Breast epithelium (tissue), 4 donors: ENCODE results near the gene MSN. TPM values are rescaled to one million over a fixed set of nuclear protein-coding genes. Genes with fewer than 3 reads are reported as not detected.
"Not testable (repeated sequence)": the region's sequence is repeated elsewhere in the genome, so short reads cannot be mapped to it uniquely, and the experiment has no call there.

Experiments used
- DNase-seq, 2 donors: peaks; one replicate each; pipeline ENCODE4 v3.0.0-alpha.2; 2019; ENCODE audit warnings: low spot score in 2 of 2
- H3K27ac ChIP-seq, 2 donors: fragments of 200-600 bp; sonication (generic) in 1 of 2; one replicate each; pipeline ENCODE4 v1.5.1; 2016 to 2019; ENCODE audit warnings: mild to moderate bottlenecking in 1 of 2
- H3K27me3 ChIP-seq, 2 donors: fragments of 200-600 bp; sonication (generic) in 1 of 2; one replicate each; pipeline versions ENCODE4 v1.5.1 to v1.6.0; 2017 to 2019; ENCODE audit warnings: control low read depth in 1 of 2, mild to moderate bottlenecking in 1 of 2
- H3K36me3 ChIP-seq: fragments of 200-600 bp; one replicate; pipeline ENCODE4 v1.5.1; 2019
- H3K4me1 ChIP-seq, 2 donors: fragments of 200-600 bp; sonication (generic); one replicate each; pipeline ENCODE4 v1.5.1; 2016 to 2019; ENCODE audit warnings: control low read depth in 1 of 2
- H3K4me3 ChIP-seq, 3 donors: fragments of 200-600 bp; sonication (generic); 1 replicate in 2 of 3; 2 replicates in 1 of 3; pipeline ENCODE4 v1.5.1; 2016 to 2019; ENCODE audit warnings: mild to moderate bottlenecking in 3 of 3, moderate library complexity in 2 of 3
- H3K9me3 ChIP-seq, 2 donors: fragments of 200-600 bp; sonication (generic) in 1 of 2; one replicate each; pipeline ENCODE4 v1.5.1; 2016 to 2019; ENCODE audit warnings: control low read depth in 1 of 2
- CTCF ChIP-seq, 3 donors: fragments of 450-650 bp; IDR thresholded peaks; one replicate each; pipeline ENCODE4 v1.5.1; 2016 to 2017; ENCODE audit warnings: antibody characterized with exemption in 3 of 3, mild to moderate bottlenecking in 3 of 3, moderate library complexity in 3 of 3
- POLR2A ChIP-seq: fragments of 450-650 bp; IDR thresholded peaks from one replicate; pipeline ENCODE4 v1.6.1; 2016; ENCODE audit warnings: antibody characterized with exemption, mild to moderate bottlenecking, moderate library complexity
- POLR2AphosphoS5 ChIP-seq, 3 donors: sonication (generic); formaldehyde crosslinking; IDR thresholded peaks; one replicate each; pipeline ENCODE4 v1.6.1; 2017; ENCODE audit warnings: antibody characterized with exemption in 3 of 3
- intact Hi-C: fragments of 100-400 bp; cut with DNase I; formaldehyde crosslinking; loops from one replicate; pipeline ENCODE4 v1.15.1; 2023; ENCODE audit warnings: low total_unique reads
- total RNA-seq, 3 donors: library from RNA; depleted of rRNA; stranded (reverse); fragments of >200 nt; gene quantifications; one replicate each; pipeline ENCODE4 v1.1.0, GENCODE V29; 2016

MSN gene
- total RNA-seq, 3 donors from 2014 or later, result 132 to 190 (median 182) TPM

DNA sequence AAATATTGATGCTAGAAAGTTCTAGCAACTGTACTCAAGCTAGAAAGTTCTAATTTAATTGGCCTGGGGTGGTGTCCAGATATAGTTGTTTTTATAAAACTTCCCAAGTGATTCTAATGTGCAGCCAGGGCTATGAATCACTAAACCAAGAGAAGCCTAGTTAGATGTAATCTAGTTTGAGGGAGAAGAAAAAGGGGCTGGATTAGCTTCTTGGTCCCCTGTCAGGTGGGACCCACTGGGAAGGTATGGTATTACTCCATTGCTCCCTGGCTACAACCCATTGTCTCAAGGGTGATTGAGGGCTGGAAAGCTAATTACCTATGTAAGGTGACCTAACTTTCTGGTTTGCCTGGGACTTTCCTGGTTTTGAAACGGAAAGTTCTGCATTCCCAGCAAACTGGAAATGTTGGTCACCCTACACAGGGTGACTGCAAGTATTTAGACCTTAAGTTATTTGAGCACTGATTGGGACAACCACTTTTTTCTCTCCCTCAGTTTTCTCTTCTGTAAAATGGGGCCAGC lies 23.9 kb upstream of the MSN start:
- DNase-seq, result no peak
- H3K27ac ChIP-seq, result peak overlapping the region; percentile 78 to 87
- H3K4me3 ChIP-seq, result no peak overlapping the region
- H3K36me3 ChIP-seq, result no peaks in the 10 kb centered on the region
- intact Hi-C loops, result no loop called here
- peaks cover 0 to 7% of the 10 kb centered on the region in 2 donors for H3K4me1 ChIP-seq
- no peaks in the 10 kb centered on the region for H3K9me3 ChIP-seq
- no peak for TF ChIP-seq POLR2AphosphoS5 (IDR thresholded peaks at IDR 0.05)
- TF ChIP-seq POLR2A, result no peak
- TF ChIP-seq CTCF (IDR thresholded peaks at IDR 0.05), result no peak
- H3K27me3 ChIP-seq, result peaks cover 0 to 12% of the 10 kb centered on the region in 2 donors

DNA sequence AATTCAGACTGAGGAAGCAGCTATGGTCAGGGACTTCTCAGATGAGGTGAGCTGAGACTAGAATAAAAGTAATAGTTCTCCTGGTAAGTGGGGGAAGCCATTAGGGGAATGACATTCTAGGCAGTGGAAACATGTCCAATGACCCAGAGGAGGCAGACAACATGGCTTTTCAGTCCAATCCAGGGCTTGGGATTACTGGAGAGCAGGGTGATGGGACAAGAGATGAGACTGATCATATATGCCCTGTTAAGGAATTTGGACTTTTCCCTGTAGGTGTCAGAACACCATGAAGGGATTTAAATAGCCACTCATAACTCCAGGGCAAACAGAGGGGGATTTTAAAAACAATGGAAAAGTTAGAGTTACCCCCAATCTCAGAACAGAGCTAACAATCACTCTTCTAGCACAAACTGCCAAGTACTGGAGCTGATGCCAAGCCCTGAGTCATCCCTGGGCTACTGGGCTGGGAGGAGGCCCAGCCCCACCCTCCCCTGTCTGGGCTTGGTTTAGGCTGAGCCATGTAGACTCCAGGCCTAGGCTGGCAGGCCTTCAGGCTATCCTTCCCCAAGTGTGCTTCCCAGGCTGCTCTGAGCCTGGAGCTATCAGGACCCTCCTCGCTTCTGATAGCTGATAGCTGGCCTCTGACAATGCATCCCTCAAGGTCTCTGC lies 22.7 kb upstream of the MSN start:
- TF ChIP-seq CTCF (IDR thresholded peaks at IDR 0.05), result no peak
- no peak for TF ChIP-seq POLR2AphosphoS5 (IDR thresholded peaks at IDR 0.05)
- TF ChIP-seq POLR2A, result no peak
- Histone ChIP-seq H3K27me3 (no peaks in the 10 kb centered on the region), H3K27ac (peak overlapping the region; percentile 78 to 87), H3K4me1 (peaks cover 0 to 7% of the 10 kb centered on the region in 2 donors), H3K9me3 (no peaks in the 10 kb centered on the region), H3K36me3 (no peaks in the 10 kb centered on the region), H3K4me3 (no peak overlapping the region)
- peak; percentile 63 to 75 for DNase-seq
- intact Hi-C loops, result no loop called here

DNA sequence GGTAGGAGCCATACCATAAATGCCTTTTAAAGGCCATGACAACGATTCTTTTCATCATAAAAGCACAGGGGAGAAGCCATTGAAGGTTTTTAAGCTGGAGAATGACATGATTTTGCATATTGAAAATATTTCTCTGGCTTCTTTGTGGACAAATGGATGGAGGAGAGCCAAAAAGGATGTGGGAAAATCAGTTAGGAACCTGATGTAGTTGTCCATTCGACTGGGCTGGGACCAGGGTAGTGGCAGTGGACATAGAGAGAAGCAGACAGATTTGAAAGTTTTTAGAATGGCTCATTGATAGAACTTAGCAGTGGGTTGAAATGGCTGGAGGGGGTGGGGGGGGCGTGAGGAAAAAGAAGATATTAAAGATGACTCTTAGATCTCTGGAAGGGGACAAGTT lies 19.7 kb upstream of the MSN start:
- Histone ChIP-seq H3K36me3 (no peaks in the 10 kb centered on the region), H3K9me3 (no peaks in the 10 kb centered on the region), H3K4me1 (peaks cover 0 to 7% of the 10 kb centered on the region in 2 donors), H3K4me3 (no peak overlapping the region), H3K27me3 (no peaks in the 10 kb centered on the region), H3K27ac (no peak overlapping the region)
- TF ChIP-seq POLR2AphosphoS5 (IDR thresholded peaks at IDR 0.05) (no peak), POLR2A (no peak), CTCF (IDR thresholded peaks at IDR 0.05) (no peak)
- no peak for DNase-seq
- intact Hi-C loops, result no loop called here

DNA sequence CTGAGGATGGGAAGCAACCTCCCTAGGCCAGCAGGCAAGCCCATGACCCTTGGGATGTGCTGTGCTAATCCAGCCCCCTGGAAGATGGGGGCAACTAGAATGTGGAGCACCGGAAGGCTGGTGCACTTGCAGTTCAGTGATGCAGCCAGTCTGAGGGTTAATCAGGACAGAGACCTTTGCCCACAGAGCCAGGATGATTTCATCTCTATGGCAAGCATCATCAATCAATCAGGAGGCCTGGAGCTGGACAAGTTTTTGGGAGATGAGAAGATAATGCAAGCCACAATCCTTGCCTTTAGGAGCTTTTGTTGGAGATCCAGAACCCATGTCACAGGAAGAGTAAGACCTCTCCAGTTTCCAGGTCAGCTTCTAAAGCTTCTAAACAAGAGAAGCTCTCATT lies 15.4 kb upstream of the MSN start:
- TF ChIP-seq CTCF (IDR thresholded peaks at IDR 0.05) (no peak), POLR2AphosphoS5 (IDR thresholded peaks at IDR 0.05) (no peak), POLR2A (no peak)
- no peaks in the 10 kb centered on the region for H3K36me3 ChIP-seq
- no peak for DNase-seq
- no peak overlapping the region for H3K4me3 ChIP-seq
- H3K9me3 ChIP-seq, result no peaks in the 10 kb centered on the region
- no peaks in the 10 kb centered on the region for H3K27me3 ChIP-seq
- intact Hi-C loops, result no loop called here
- no peaks in the 10 kb centered on the region for H3K4me1 ChIP-seq
- H3K27ac ChIP-seq, result no peak overlapping the region

DNA sequence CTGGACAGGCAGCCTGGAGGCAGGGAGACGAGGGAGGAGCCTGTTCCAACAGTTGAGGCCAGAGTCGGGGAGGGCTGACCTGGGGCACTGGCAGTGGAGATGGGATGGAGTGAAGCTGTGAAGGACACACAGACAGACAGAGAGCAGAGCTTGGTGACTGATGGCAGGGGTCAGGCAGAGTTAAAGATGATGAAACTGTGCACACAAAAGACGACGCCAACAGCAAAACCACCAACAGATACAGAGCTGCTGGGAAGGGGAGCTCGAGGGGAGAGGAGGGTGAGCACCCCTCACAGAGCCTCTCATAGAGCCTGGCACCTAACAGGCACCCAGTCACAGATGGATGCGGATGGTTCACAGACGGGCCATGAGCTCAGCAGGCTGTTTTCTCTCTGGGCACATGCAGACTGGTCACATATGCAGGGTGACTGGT lies 10.4 kb upstream of the MSN start:
- H3K27ac ChIP-seq, H3K4me3 ChIP-seq, H3K9me3 ChIP-seq, H3K27me3 ChIP-seq, H3K4me1 ChIP-seq, intact Hi-C loops, H3K36me3 ChIP-seq, DNase-seq: not testable (repeated sequence)
